ENCODE measurements around the gene SPA17. TPM values are rescaled to one million over a fixed set of nuclear protein-coding genes. Genes with fewer than 3 reads are reported as not detected.
A peak's percentile ranks its signal among the peaks of the same experiment; 100 is the strongest.

SPA17 gene
- total RNA-seq, 1 donor from 2014 or later = 28.1 TPM

DNA sequence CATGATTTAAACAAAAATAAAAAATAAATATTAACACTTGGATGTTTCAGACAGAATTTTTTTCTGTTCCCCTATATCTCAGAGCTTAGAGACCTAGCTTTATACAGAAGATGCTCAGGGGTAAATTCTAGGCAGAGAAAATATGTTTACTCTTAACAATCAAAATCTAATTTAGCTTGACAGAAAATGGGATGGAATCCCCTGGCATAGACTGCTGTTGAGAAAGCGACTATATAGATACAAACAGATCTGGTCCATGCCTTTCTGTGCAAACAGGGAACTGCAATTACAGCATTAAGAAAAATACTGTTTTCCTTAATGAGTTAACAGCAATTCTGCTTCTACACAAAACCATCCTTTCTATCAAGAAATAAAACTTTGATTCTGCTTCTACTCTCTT is 14.7 kb upstream of the SPA17 start:
- DNase-seq (ENCODE audit: low read depth) = no peak
- H3K4me3 ChIP-seq (ENCODE audit: low read depth, low read length) = no peak overlapping the region
- TF ChIP-seq, protein P1, sequence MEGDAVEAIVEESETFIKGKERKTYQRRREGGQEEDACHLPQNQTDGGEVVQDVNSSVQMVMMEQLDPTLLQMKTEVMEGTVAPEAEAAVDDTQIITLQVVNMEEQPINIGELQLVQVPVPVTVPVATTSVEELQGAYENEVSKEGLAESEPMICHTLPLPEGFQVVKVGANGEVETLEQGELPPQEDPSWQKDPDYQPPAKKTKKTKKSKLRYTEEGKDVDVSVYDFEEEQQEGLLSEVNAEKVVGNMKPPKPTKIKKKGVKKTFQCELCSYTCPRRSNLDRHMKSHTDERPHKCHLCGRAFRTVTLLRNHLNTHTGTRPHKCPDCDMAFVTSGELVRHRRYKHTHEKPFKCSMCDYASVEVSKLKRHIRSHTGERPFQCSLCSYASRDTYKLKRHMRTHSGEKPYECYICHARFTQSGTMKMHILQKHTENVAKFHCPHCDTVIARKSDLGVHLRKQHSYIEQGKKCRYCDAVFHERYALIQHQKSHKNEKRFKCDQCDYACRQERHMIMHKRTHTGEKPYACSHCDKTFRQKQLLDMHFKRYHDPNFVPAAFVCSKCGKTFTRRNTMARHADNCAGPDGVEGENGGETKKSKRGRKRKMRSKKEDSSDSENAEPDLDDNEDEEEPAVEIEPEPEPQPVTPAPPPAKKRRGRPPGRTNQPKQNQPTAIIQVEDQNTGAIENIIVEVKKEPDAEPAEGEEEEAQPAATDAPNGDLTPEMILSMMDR (conservative IDR thresholded peaks at IDR 0.05; ENCODE audit: low read depth, low read length) = no peak

DNA sequence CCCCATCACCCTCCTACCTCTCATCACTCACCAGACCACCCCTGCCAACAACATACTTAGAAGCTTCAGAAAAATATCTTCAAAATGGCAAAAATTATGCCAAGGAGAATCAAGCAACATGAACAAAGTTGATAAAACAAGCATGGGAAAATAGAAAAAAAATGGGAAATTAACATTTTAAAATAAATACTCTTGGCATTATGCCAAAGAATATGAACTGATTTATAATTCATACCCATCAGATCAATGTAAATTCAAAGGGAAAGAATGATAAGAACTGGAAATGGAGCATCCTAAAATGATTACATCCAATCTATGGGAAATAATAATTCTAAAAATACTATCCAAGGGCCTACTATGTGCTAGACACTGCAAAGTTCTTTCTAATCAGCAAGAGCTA is 12.2 kb upstream of the SPA17 start:
- H3K4me3 ChIP-seq (ENCODE audit: low read depth, low read length) = no peak overlapping the region
- no peak for DNase-seq (ENCODE audit: low read depth)
- TF ChIP-seq, protein P1 (conservative IDR thresholded peaks at IDR 0.05; ENCODE audit: low read depth, low read length) = no peak

DNA sequence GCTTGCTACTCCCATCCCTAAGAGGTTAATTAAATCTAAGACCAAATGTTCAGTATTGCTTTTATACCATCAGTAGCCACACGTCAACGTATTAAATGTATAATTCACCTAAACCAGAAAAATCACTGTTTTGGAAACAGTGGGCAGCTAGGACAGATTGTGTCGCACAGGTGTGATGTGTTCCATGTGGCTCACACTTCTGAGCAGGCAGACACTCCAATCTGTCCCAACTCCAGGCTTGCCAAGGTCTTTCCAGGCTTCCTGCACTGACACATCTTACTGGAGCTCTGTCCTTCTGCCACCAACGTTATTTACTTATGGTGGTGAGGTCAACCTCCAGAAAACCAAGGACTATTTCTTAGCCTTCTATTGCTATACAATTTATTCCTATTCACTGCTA is 11.6 kb upstream of the SPA17 start:
- TF ChIP-seq, protein P1 (conservative IDR thresholded peaks at IDR 0.05; ENCODE audit: low read depth, low read length) = no peak
- no peak for DNase-seq (ENCODE audit: low read depth)
- H3K4me3 ChIP-seq (ENCODE audit: low read depth, low read length) = no peak overlapping the region

DNA sequence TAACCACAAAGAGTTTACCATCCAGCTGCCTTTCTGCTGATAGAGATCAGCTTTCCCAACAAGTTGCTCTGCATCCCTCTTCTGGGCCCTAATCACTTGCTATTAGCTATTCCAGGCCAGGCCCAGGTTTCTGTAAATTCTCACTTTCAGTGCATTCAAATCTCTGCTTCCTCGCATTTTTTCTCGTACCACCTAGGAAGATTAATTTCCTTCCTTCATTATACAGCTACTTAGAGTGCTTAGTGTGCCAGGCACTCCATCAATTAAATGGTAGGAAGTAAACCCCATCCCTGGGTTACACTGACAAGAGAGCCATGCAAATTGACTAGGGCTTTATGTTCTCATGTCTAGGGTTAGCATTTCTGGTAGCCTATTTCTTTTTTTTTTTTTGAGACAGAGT is 9.8 kb upstream of the SPA17 start:
- H3K4me3 ChIP-seq (ENCODE audit: low read depth, low read length) = no peak overlapping the region
- TF ChIP-seq, protein P1 (conservative IDR thresholded peaks at IDR 0.05; ENCODE audit: low read depth, low read length) = no peak

DNA sequence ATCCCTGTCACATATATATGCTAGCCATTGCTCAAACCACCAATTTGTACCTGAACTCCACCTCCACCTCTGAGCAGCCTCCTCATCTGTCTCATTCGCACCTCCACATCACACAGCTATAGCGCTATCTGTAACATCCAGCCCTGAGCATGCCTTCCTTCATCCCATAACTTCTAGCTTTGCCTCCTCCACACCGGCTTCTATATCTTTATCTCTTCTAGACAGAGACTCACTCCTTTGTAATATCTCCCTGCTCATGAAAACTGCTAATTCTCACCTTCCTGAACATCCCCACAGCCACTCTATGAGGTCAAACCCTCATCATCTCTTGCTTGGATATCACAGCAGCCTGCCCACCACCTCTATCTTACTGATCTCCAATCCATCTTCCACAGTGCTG is 6.1 kb upstream of the SPA17 start:
- no peak for DNase-seq (ENCODE audit: low read depth)
- no peak overlapping the region for H3K4me3 ChIP-seq (ENCODE audit: low read depth, low read length)
- TF ChIP-seq, protein P1 (conservative IDR thresholded peaks at IDR 0.05; ENCODE audit: low read depth, low read length) = no peak

More for the DNA sequence above, 9.8 kb upstream of the SPA17 start:
- no peak for DNase-seq (ENCODE audit: low read depth)

DNA sequence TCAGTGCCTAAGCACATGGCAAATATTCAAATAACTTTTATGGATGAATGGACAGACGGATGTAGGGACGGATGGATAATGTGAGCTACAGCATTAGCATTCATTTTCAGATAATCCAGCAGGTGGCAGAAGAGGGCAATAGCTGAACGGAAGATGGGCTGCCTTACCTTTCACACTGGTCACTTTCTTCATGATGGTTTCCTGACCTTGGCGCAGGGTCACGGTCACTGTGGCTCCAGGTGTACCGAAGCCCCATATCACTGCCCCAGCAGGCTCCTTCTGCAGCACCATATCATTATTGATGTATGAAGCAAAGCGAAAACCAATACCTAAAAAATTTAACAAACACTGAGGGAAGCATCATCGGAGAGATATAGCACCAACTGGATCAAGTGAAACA is 4.5 kb upstream of the SPA17 start:
- DNase-seq (ENCODE audit: low read depth) = no peak
- no peak overlapping the region for H3K4me3 ChIP-seq (ENCODE audit: low read depth, low read length)
- TF ChIP-seq, protein P1 (conservative IDR thresholded peaks at IDR 0.05; ENCODE audit: low read depth, low read length) = peak; percentile 56

DNA sequence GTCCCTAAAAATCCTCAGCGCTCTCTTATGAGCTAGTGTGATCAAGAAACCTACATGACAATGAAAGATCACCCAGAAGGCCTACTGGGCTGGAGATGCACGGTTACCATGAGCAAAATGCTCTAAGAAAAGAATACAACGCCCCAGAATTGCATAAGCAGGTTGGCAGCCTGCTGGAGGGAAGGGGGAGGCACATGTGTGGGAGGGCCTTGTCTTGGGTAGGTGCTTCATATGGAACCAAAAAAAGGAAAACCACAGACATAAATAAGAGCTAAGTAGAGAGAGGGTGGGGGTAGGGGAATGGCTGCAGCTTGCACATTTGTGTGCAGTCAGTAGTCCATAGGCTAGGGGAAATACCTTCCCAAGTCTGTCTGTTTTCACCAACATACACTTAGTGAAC is 3.0 kb upstream of the SPA17 start:
- no peak for DNase-seq (ENCODE audit: low read depth)
- no peak overlapping the region for H3K4me3 ChIP-seq (ENCODE audit: low read depth, low read length)
- TF ChIP-seq, protein P1 (conservative IDR thresholded peaks at IDR 0.05; ENCODE audit: low read depth, low read length) = no peak

Measured in epithelial cell of proximal tubule (primary cell).